NCI-H526 treated with DMSO at 0.1 percent for 48 hours (cell line): ENCODE data around the gene SERPINB13.
"Not testable (repeated sequence)": the region's sequence is repeated elsewhere in the genome, so short reads cannot be mapped to it uniquely, and the experiment has no call there.

Experiments
- DNase-seq: peaks from one replicate; lab custom pipeline; 2025; lab: John Stamatoyannopoulos, UW

SERPINB13 gene

GRCh38 chr18:63590966-63591695 is 4.0 kb downstream of the SERPINB13 start:
- no peak for DNase-seq

GRCh38 chr18:63591725-63592124 is 4.6 kb downstream of the SERPINB13 start:
- DNase-seq = no peak

GRCh38 chr18:63592471-63592870 is 5.3 kb downstream of the SERPINB13 start:
- no peak for DNase-seq

DNA sequence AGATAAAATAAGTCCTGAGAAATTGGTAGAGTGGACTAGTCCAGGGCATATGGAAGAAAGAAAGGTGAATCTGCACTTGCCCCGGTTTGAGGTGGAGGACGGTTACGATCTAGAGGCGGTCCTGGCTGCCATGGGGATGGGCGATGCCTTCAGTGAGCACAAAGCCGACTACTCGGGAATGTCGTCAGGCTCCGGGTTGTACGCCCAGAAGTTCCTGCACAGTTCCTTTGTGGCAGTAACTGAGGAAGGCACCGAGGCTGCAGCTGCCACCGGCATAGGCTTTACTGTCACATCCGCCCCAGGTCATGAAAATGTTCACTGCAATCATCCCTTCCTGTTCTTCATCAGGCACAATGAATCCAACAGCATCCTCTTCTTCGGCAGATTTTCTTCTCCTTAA is 9.8 kb downstream of the SERPINB13 start:
- no peak for DNase-seq

DNA sequence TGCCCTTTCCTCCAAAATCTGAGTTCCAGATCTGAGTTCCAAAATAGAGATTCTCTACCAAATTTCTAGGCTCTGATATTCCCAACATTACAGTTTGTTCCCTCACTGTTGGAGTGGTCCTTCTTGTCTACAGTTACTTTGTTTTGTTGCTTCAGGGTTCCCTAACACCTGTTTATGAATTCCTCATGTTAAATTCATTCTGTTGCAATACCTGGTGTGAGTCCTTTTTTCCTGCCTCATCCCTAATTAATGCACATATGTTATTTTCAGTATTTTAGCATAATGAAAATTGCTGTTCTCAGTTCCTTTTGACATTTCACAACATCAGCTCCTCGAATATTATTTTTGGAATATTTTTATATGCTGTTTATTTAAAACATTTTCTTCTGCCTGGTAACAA is 16.2 kb downstream of the SERPINB13 start:
- no peak for DNase-seq

GRCh38 chr18:63603772-63604171 is 16.6 kb downstream of the SERPINB13 start:
- no peak for DNase-seq

DNA sequence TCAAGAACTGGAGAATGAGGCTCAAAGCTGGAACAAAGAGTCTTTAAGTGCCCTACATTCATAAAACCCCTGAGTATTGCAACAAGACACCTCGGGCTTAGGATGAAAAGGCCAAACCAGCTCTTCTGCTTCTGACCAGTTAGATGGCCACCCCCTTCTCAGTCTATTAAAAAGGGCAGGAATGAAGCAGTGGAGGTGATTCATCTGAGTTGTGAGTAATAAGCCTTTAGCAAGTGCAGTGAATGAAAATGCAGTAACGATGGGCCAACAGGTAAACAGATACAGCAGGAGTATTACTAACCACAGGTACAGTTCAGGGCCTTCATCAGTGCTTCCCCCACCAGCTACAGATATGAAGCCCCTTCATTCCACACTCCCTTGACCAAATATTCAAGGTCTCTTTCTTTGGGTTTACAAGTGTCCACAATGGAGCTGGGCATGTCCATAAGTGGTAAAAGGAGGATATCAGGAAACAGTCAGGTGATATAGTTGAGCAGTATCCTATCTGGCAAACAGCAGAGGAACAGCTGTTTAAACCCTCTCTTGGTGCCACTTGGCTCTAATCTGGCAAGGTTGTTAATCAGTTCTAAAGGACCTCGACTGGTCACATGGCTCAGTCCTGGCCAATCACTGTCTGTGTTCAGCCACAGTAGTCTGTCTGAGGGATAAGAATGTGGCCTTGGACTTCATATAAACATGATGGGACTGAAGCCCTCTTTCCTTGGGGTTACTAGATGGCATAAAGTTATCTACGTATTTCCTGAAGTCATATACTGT is 17.8 kb downstream of the SERPINB13 start:
- DNase-seq = no peak

- no peak for DNase-seq
These were observed 19.4 kb downstream of the SERPINB13 start for GRCh38 chr18:63606526-63606925.

- DNase-seq = no peak
These were observed 26.3 kb downstream of the SERPINB13 start for GRCh38 chr18:63613420-63613819.

DNA sequence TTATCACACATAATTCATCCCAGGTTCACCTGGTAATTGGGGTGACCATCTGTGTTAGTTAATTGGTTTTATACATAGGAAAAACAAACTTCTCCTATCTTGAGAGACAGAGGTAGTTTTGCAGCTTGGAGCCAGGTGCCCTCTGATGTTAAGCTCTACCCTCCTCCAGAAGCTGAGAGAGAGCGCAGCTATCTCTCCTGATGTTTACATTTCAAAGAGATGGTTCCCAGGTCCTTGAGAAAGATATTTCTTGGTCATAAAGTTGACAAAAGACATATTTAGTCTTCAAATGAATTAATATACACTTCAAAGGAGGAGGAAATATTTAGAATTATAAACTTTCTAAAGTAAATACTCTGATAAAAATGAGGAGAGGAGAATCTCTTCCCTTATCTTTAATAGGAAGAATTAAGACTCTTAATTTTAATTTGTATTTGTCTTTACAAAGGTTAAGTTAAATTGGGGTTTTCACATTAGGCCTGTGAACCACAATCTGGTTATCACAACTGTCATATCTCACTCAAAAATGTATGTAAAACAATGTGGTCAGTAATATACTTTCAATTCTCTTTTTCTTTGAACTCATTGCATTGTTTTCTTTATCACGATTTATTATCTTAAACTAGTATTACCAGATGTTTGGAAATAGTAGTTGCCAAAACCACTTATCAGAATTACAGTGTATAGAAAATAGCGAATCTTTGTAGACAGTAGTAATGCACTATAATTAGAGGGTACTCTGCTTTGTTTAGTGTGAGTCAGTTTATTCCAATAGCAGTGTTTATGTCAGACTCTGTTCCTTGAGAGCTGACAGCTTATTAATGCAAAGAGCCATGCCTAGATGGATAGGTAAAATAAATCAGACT is 30.1 kb downstream of the SERPINB13 start:
- no peak for DNase-seq

- no peak for DNase-seq
These were observed 30.7 kb downstream of the SERPINB13 start for GRCh38 chr18:63617915-63618234.

- no peak for DNase-seq
These were observed 32.5 kb downstream of the SERPINB13 start for GRCh38 chr18:63619661-63620060.

- no peak for DNase-seq
These were observed 37.7 kb downstream of the SERPINB13 start for GRCh38 chr18:63624863-63625262.

DNA sequence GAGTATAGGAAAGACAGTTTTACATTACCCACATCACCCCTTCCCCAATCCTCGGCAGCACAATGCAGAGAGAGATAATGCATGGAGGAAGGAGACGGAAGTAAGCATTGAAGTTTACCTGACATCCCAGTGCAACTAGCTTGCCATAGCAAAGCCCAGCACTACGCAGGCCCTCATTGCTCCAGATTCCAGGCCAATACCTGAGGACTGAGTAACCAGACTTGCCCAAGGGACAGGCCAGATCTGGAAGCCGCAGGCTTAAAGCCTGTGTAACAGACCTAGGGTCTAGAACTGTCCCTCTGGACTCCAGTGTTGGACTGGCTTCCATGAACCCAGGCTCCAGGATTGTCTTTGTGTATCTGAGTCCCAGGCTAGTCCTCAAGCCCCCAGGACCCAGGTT is 39.3 kb downstream of the SERPINB13 start:
- DNase-seq = no peak

- no peak for DNase-seq
These were observed 40.7 kb downstream of the SERPINB13 start for GRCh38 chr18:63627819-63628218.

GRCh38 chr18:63637703-63638102 is 50.6 kb downstream of the SERPINB13 start:
- DNase-seq = no peak

GRCh38 chr18:63641157-63641680 is 54.1 kb downstream of the SERPINB13 start:
- DNase-seq = not testable (repeated sequence)

DNA sequence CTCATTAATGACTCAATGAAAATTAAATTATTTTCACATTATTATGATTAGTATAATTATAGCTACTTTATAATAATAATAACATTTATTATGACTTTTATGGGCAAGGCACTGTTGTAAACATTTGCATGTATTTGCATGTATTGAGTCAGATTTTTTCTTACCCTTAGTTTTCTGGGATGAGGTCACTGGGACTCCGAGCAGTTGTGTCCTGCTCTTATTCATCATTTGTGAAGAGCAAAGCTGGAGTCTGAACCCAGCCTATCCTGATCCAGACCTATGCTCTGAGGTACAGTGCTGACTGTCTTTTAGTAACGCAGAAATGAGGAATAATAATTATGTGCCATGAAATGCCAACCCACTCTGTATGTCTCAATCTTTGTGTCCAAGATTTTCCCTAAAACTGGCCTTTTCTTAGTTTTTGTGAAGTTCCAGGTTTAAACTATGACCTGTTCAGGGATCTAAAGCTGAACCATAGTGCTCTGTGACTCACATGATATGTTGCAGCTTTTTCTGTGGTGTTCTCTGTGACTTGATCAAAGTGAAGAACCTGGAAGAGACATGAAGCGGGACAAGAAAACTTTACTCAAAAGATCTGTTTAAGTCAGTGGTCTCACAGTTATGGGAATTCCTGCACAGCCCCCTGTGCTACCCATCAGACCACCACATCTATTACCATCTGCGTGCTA is 55.7 kb downstream of the SERPINB13 start:
- DNase-seq = not testable (repeated sequence)

DNA sequence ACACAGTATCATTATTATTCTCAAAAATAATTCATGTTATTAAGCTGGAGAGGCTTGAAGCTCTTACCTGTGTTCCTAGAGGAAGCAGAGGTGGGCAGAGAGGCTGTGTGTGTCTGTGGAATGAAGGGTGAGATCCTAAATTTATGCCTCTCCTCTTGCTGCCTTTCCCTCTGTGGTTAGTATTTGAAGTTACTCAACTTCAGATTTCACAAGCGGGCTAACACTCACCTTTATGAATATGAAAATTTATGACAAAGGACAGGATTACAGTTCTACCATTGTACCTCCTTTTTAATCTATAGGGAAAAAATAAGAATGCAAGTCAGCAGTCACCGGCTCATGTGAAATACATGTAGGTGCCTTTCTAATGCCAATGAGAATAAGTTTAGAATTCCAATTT is 57.0 kb downstream of the SERPINB13 start, which contains the start of gene SERPINB4:
Gene SERPINB4, minus strand, starts transcription at position 115 of the 400 bp plus-strand sequence. CDS start 679 bp downstream, outside the sequence.
- not testable (repeated sequence) for DNase-seq

DNA sequence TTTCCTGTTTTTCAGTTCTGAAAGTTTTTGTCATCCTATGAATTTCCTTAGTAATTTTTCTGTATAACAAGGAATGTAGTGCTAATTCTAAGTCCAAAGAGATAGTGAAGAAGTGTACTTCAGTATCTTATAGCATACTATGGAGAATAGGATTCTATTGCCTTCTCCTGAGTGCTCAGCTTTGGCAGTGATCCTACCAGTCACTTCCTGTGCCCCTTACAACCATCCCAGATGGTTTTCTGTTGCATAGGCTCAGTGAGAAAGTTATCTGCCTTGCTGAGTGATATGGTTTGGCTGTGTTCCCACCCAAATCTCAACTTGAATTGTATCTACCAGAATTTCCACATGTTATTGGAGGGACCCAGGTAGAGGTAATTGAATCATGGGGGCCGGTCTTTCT is 57.6 kb downstream of the SERPINB13 start:
- not testable (repeated sequence) for DNase-seq

- no peak for DNase-seq
These were observed 59.8 kb downstream of the SERPINB13 start for GRCh38 chr18:63646936-63647335.

- DNase-seq = no peak
These were observed 61.1 kb downstream of the SERPINB13 start for GRCh38 chr18:63648241-63648640.
